GM21717 (cell line): Measurements from ENCODE around the gene AQP10.
"Not testable (repeated sequence)": the region's sequence is repeated elsewhere in the genome, so short reads cannot be mapped to it uniquely, and the experiment has no call there.

Source experiments
- ATAC-seq: cut with Tn5 transposase; IDR thresholded peaks from one replicate; pipeline ENCODE4 v1.9.1; 2021; ENCODE audit warnings: mild to moderate bottlenecking, moderate library complexity; ENCODE audit not compliant: unreplicated experiment

AQP10 gene

GRCh38 chr1:154323493-154323892 lies 2.6 kb downstream of the AQP10 start:
- no peak for ATAC-seq

GRCh38 chr1:154324241-154324640 lies 3.3 kb downstream of the AQP10 start:
- ATAC-seq, result no peak

GRCh38 chr1:154324669-154325582 lies 4.0 kb downstream of the AQP10 start, which contains the start of gene ATP8B2:
ATP8B2 (plus strand) TSS chr1:154325525; CDS start chr1:154328142, 2,617 bp downstream.
- peak; percentile 49 for ATAC-seq

- ATAC-seq, result no peak
These were observed 5.0 kb downstream of the AQP10 start for GRCh38 chr1:154325583-154326545.

- no peak for ATAC-seq
These were observed 5.9 kb downstream of the AQP10 start for GRCh38 chr1:154326546-154327465.

- no peak for ATAC-seq
These were observed 6.8 kb downstream of the AQP10 start for GRCh38 chr1:154327466-154328317.

GRCh38 chr1:154328318-154329151 lies 7.6 kb downstream of the AQP10 start:
- ATAC-seq, result peak; percentile 43

GRCh38 chr1:154329152-154329521 lies 8.2 kb downstream of the AQP10 start:
- ATAC-seq, result no peak

GRCh38 chr1:154329551-154330131 lies 8.7 kb downstream of the AQP10 start:
- ATAC-seq, result no peak

- no peak for ATAC-seq
These were observed 9.8 kb downstream of the AQP10 start for GRCh38 chr1:154330669-154331068.

- no peak for ATAC-seq
These were observed 13.5 kb downstream of the AQP10 start for GRCh38 chr1:154334079-154335024.

- ATAC-seq, result no peak
These were observed 14.3 kb downstream of the AQP10 start for GRCh38 chr1:154335025-154335714.

GRCh38 chr1:154337253-154337894 lies 16.5 kb downstream of the AQP10 start:
- no peak for ATAC-seq

- no peak for ATAC-seq
These were observed 18.0 kb downstream of the AQP10 start for GRCh38 chr1:154338875-154339274.

GRCh38 chr1:154341366-154341765 lies 20.5 kb downstream of the AQP10 start:
- not testable (repeated sequence) for ATAC-seq

GRCh38 chr1:154342132-154342531 lies 21.2 kb downstream of the AQP10 start:
- no peak for ATAC-seq
